Karpas-422 (cell line): ENCODE data around the gene MOV10L1. TPM values are rescaled to one million over a fixed set of nuclear protein-coding genes. Genes with fewer than 3 reads are reported as not detected.

Source experiments
- DNase-seq: peaks from one replicate; pipeline ENCODE4 v3.0.0-alpha.2; 2015
- H2AFZ ChIP-seq: fragments of 200-600 bp; sonication (generic); 2 replicates; pipeline ENCODE4 v1.6.1; 2014; ENCODE audit warnings: antibody characterized with exemption, low read length, mixed read lengths
- H3K27ac ChIP-seq: fragments of 200-600 bp; sonication (generic); 2 replicates; pipeline ENCODE4 v1.5.1; 2014; ENCODE audit warnings: mild to moderate bottlenecking, low read length, moderate library complexity
- H3K27me3 ChIP-seq: fragments of 200-600 bp; sonication (generic); 2 replicates; pipeline ENCODE4 v1.6.1; 2014; ENCODE audit warnings: low read length, mixed read lengths
- H3K36me3 ChIP-seq: fragments of 200-600 bp; sonication (generic); 2 replicates; pipeline ENCODE4 v1.6.1; 2014; ENCODE audit warnings: low read length, mixed read lengths; ENCODE audit not compliant: insufficient read depth
- H3K4me1 ChIP-seq: fragments of 200-600 bp; sonication (generic); 2 replicates; pipeline ENCODE4 v1.6.1; 2014; ENCODE audit warnings: mild to moderate bottlenecking, low read length, mixed read lengths
- H3K4me2 ChIP-seq: fragments of 200-600 bp; sonication (generic); 2 replicates; pipeline ENCODE4 v1.6.1; 2014; ENCODE audit warnings: low read length, low read depth, mild to moderate bottlenecking; ENCODE audit not compliant: poor library complexity, severe bottlenecking
- H3K4me3 ChIP-seq: fragments of 200-600 bp; sonication (generic); 2 replicates; pipeline ENCODE4 v1.5.1; 2014; ENCODE audit warnings: mild to moderate bottlenecking, antibody characterized with exemption, low read length, mixed read lengths
- H3K79me2 ChIP-seq: fragments of 200-600 bp; sonication (generic); 2 replicates; pipeline ENCODE4 v1.6.1; 2014; ENCODE audit warnings: mild to moderate bottlenecking, low read length, mixed read lengths
- H3K9ac ChIP-seq: fragments of 200-600 bp; sonication (generic); 2 replicates; pipeline ENCODE4 v1.6.0; 2014; ENCODE audit warnings: low read length
- H3K9me2 ChIP-seq: fragments of 200-600 bp; sonication (generic), shearing (Covaris generic); replicated peaks from 2 replicates; pipeline ENCODE4 v1.6.0; 2014; ENCODE audit warnings: mild to moderate bottlenecking, low read length, moderate library complexity; ENCODE audit not compliant: insufficient read depth
- H3K9me3 ChIP-seq: fragments of 300-700, 200-600 bp; sonication (generic); 2 replicates; pipeline ENCODE4 v1.6.1; 2014; ENCODE audit warnings: low read length, mixed read lengths
- H4K20me1 ChIP-seq: fragments of 200-600 bp; sonication (generic); 2 replicates; pipeline ENCODE4 v1.6.1; 2014; ENCODE audit warnings: mild to moderate bottlenecking, antibody characterized with exemption, low read length, low read depth; ENCODE audit not compliant: insufficient read depth
- total RNA-seq: library from RNA; depleted of rRNA; stranded (reverse); fragments of >200 nt; shearing (Covaris generic); gene quantifications from 2 replicates; pipeline ENCODE4 v1.2.3, GENCODE V29; 2014; ENCODE audit warnings: low replicate concordance

MOV10L1 gene
- total RNA-seq, 1 experiment from 2014 or later: 2.9 TPM

DNA sequence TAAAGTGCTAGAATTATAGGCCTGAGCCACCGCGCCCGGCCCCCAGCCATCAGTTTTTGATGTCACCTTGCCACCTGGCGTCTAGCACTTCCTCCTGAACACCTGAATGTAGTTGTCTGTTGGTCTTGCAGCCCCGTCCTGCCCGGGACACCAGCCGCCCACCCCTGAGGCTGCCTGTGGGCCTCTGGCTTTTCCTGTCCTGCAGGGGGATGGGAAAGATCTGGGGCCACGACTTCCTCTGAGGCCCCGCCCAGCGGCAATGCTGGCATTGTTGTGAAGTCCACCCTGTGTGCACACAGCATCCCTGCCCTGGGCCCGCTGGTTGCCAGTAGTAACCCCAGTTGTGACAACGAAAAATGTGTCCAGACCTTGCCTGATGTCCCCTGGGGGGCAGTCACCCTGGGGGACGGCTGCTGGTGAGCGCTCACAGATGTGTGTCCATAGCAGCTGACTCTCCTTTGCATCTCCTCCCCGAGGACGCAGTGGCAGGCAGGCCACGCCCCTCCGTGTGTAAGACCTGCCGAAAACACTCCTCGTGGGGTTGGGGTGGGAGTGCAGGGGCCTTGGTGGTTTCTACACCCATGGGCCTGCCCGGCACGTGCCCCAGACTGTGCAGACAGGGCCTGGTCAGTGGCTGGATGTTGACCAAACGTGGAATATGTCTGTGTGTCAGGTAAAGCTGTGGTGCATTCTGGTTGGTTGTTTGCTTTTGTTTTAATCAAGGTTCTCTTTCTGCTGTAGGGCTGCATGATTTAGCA is 117.8 kb downstream of the MOV10L1 start:
- Histone ChIP-seq H3K27me3 (no peaks in the 10 kb centered on the region), H3K9ac (peak overlapping the region; percentile 42), H2AFZ (no peak overlapping the region), H4K20me1 (peaks cover 11% of the 10 kb centered on the region; the same call in 1 of the 2 replicates), H3K4me1 (peaks cover 70% of the 10 kb centered on the region), H3K79me2 (peaks cover 38% of the 10 kb centered on the region), H3K4me3 (no peak overlapping the region; the same call in 1 of the 2 replicates), H3K36me3 (peaks cover 24% of the 10 kb centered on the region; the same call in 1 of the 2 replicates), H3K4me2 (peak overlapping the region; percentile 30), H3K9me3 (no peaks in the 10 kb centered on the region), H3K27ac (peak overlapping the region; percentile 87), H3K9me2 (no peaks in the 10 kb centered on the region)
- peak; percentile 92 for DNase-seq

DNA sequence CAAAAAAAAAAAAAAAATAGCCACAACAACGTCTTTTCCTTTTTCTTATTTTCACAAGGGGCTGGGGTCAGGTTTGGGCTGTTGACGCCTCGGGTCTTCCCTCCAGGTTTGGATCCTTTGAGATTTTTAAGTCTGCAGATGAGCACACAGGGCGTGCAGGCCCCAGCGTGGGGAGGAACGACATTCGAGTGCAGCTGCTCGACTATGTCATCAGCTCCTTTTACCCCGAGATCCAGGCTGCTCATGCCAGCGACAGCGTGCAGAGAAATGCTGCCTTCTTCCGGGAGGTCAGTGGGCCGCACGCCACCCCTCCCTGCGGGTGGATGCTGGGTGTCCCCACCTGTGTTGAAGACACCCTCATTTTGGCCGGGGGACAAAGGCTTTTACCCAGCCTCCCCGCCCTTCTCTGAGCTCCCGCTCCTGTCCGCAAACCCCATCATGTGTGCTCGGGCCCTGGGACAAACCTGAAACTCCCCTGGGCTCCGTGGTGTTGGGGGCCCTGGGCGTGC is 118.7 kb downstream of the MOV10L1 start:
- DNase-seq: no peak
- H2AFZ ChIP-seq: no peak overlapping the region
- peaks cover 61% of the 10 kb centered on the region for H3K4me1 ChIP-seq
- H3K9me3 ChIP-seq: no peaks in the 10 kb centered on the region
- peaks cover 36% of the 10 kb centered on the region for H3K79me2 ChIP-seq
- H3K4me2 ChIP-seq: no peak overlapping the region
- H3K27me3 ChIP-seq: no peaks in the 10 kb centered on the region
- H3K36me3 ChIP-seq: peaks cover 27% of the 10 kb centered on the region; the same call in 1 of the 2 replicates
- H3K9ac ChIP-seq: no peak overlapping the region
- H3K27ac ChIP-seq: peak overlapping the region; percentile 87
- no peaks in the 10 kb centered on the region for H3K9me2 ChIP-seq
- no peak overlapping the region for H3K4me3 ChIP-seq
- peaks cover 11% of the 10 kb centered on the region; the same call in 1 of the 2 replicates for H4K20me1 ChIP-seq

DNA sequence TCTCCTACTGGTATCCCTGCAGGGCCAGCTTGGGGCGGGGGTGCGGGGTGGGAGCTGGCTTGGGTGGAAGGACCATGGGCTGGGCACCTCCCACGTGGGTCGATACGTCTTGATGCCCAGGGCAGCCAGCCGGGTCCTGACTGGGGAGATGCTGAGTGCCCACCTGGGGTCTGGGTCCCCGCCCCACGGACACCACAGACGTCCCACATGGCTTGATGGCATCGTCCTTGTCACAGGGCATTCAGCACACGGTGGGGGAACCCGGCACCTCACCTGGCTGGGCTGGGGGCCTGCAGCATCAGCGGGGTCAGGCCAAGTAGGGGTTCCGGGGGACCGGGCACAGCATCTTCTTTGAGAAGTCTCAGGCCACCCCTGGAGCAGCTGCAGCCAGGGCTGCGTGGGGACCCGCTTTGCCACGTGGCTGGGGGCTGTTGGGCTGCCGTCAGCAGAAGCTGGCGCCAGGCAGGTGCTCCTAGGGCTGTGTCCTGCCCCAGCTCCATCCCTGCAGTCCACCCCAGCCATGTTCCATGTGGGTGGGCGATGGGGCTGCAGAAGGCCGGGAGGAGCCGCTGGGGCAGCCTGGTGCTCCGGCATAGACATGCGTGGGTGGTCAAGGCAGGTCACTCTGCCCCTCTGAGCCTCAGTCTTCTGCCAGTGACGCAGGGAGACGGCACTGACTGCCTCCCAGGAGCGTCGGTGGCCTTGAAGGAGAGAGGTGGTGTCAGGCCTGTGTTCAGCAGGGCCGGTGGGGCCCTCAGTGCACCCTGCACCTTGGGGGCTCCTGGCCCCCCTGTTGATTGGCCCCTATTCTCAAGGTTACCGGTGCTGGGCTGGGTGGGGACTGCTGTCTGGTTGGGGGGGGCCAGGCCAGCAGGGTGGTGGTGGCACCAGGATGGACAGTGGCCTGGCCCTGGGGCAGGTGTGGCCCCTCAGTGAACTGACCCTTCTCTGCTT is 119.4 kb downstream of the MOV10L1 start:
- Histone ChIP-seq H3K27me3 (no peaks in the 10 kb centered on the region), H3K4me1 (peaks cover 55% of the 10 kb centered on the region), H2AFZ (no peak overlapping the region), H3K79me2 (peaks cover 36% of the 10 kb centered on the region), H3K9me3 (no peaks in the 10 kb centered on the region), H3K4me3 (no peak overlapping the region), H3K36me3 (peaks cover 30% of the 10 kb centered on the region; the same call in 1 of the 2 replicates), H3K4me2 (no peak overlapping the region), H3K27ac (peak overlapping the region; percentile 87), H3K9ac (peak overlapping the region; percentile 45), H4K20me1 (peaks cover 11% of the 10 kb centered on the region; the same call in 1 of the 2 replicates), H3K9me2 (no peaks in the 10 kb centered on the region)
- DNase-seq: no peak

DNA sequence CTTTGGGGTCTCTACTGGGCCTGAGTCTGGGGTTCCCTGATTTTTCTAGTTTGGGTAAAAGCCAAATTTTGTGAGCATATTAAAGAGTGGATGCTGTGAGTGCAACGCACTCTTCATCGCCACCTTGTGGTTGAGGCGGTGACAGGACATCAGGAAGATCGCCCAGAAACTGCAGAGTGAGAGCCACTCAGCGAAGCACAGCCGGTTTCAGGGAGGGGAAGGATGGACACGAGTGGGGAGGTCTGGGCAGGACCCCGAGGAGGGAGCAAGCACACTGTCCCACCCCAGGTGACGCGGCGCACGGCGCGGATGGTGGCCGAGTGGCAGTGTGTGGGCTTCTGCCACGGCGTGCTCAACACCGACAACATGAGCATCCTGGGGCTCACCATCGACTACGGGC is 120.1 kb downstream of the MOV10L1 start:
- H3K27me3 ChIP-seq: no peaks in the 10 kb centered on the region
- no peak overlapping the region for H3K4me3 ChIP-seq
- H3K9me3 ChIP-seq: no peaks in the 10 kb centered on the region
- H3K4me1 ChIP-seq: peaks cover 51% of the 10 kb centered on the region
- H3K9ac ChIP-seq: peak overlapping the region; percentile 45
- H3K79me2 ChIP-seq: peaks cover 39% of the 10 kb centered on the region
- H4K20me1 ChIP-seq: peaks cover 14% of the 10 kb centered on the region; the same call in 1 of the 2 replicates
- H3K9me2 ChIP-seq: no peaks in the 10 kb centered on the region
- H3K36me3 ChIP-seq: peaks cover 32% of the 10 kb centered on the region; the same call in 1 of the 2 replicates
- H3K27ac ChIP-seq: peak overlapping the region; percentile 87
- H3K4me2 ChIP-seq: no peak overlapping the region
- no peak overlapping the region for H2AFZ ChIP-seq
- peak; percentile 89 for DNase-seq

DNA sequence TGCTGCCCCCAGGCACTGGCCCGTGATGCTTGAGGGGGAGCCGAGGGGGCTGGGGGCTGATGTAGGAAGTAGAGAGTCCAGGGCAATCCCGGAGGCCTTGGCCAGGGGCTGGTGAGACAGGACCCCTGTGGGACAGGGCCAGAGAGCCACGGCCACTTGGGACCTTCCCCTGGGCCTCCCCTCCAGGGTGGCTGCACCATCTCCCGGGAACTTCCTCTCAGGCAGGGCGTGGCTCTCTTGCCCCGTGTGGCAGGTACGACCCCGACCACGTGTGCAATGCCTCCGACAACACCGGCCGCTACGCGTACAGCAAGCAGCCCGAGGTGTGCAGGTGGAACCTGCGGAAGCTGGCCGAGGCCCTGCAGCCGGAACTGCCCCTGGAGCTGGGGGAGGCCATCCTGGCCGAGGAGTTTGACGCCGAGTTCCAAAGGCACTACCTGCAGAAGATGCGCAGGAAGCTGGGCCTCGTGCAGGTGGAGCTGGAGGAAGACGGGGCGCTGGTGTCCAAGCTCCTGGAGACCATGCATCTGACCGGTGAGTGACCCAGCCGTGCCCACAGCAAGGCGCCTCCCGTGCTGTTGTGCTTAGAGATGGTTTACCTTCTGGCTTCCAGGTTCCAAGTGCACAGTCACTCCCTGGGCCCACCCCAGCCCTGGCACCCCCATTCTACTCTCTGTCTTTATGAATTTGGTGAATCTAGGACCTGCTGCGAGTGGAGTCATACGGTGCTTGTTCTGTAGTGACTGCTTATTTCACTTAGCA is 120.8 kb downstream of the MOV10L1 start:
- peak overlapping the region; percentile 87; the same call in 1 of the 2 replicates for H3K27ac ChIP-seq
- peaks cover 34% of the 10 kb centered on the region; the same call in 1 of the 2 replicates for H3K36me3 ChIP-seq
- H3K4me3 ChIP-seq: no peak overlapping the region
- H3K4me2 ChIP-seq: no peak overlapping the region
- no peaks in the 10 kb centered on the region for H3K27me3 ChIP-seq
- H3K9me3 ChIP-seq: no peaks in the 10 kb centered on the region
- H4K20me1 ChIP-seq: peaks cover 17% of the 10 kb centered on the region; the same call in 1 of the 2 replicates
- H3K79me2 ChIP-seq: peaks cover 43% of the 10 kb centered on the region
- no peak overlapping the region for H2AFZ ChIP-seq
- DNase-seq: no peak
- no peak overlapping the region for H3K9ac ChIP-seq
- H3K9me2 ChIP-seq: no peaks in the 10 kb centered on the region
- H3K4me1 ChIP-seq: peaks cover 45% of the 10 kb centered on the region

DNA sequence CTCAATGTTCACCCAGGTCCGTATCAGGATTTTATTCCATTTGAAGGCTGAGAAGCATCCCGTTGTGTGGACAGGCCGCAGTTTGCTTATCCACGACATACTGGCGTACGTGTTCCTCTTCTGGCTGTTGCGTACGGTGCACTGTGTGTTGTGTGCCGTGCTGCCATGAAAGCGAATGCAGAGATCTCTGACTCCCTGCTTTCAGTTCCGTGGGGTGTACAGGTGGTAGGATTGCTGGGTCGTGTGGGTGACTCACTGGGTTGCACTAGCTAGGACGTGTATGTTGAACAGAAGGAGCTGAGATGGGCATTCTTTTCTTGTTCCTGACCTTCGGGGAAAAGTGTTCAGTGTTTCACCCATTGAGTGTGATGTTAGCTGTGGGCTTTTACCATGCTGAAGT is 121.3 kb downstream of the MOV10L1 start:
- Histone ChIP-seq H3K9me3 (no peaks in the 10 kb centered on the region), H4K20me1 (peaks cover 17% of the 10 kb centered on the region; the same call in 1 of the 2 replicates), H3K36me3 (peaks cover 36% of the 10 kb centered on the region; the same call in 1 of the 2 replicates), H3K4me2 (no peak overlapping the region), H3K27ac (no peak overlapping the region), H3K4me3 (no peak overlapping the region), H3K4me1 (peaks cover 39% of the 10 kb centered on the region), H3K79me2 (peaks cover 43% of the 10 kb centered on the region), H2AFZ (no peak overlapping the region), H3K27me3 (no peaks in the 10 kb centered on the region), H3K9ac (no peak overlapping the region), H3K9me2 (no peaks in the 10 kb centered on the region)
- DNase-seq: no peak
